ENCODE results near the gene HES5. TPM values are rescaled to one million over a fixed set of nuclear protein-coding genes. Genes with fewer than 3 reads are reported as not detected.

Gene HES5
- polyA plus RNA-seq, 1 donor from 2014 or later: 0.81 TPM

GRCh38 chr1:2514863-2515762 lies 14.9 kb downstream of the HES5 start:
- Histone ChIP-seq H3K36me3 (ENCODE audit: insufficient read depth, low read length) (no peaks in the 10 kb centered on the region), H3K4me3 (ENCODE audit: low read length) (no peak overlapping the region), H3K9me2 (ENCODE audit: insufficient read depth, low read length) (no peaks in the 10 kb centered on the region), H4K20me1 (ENCODE audit: insufficient read depth) (no peaks in the 10 kb centered on the region), H2AFZ (ENCODE audit: low read depth, low read length) (no peak overlapping the region), H3K27ac (ENCODE audit: low read length) (no peak overlapping the region), H3F3A (ENCODE audit: insufficient read depth, low read length, poor library complexity, severe bottlenecking) (no peaks in the 10 kb centered on the region), H3K9ac (ENCODE audit: low read length) (no peak overlapping the region), H3K27me3 (ENCODE audit: insufficient read depth, low read depth, low read length) (no peaks in the 10 kb centered on the region), H3K79me2 (replicated peaks; ENCODE audit: insufficient read depth, low read length) (no peaks in the 10 kb centered on the region), H3K4me2 (ENCODE audit: low read length) (no peak overlapping the region), H3K9me3 (ENCODE audit: low read length) (no peaks in the 10 kb centered on the region)
- TF ChIP-seq MXI1 (conservative IDR thresholded peaks at IDR 0.05; ENCODE audit: poor library complexity, severe bottlenecking) (no peak), REST (IDR thresholded peaks at IDR 0.05; ENCODE audit: borderline replicate concordance) (no peak), POLR2AphosphoS5 (IDR thresholded peaks at IDR 0.05) (no peak), TAF1 (IDR thresholded peaks at IDR 0.05; ENCODE audit: low read depth) (no peak), CTCF (IDR thresholded peaks at IDR 0.05; ENCODE audit: poor library complexity, severe bottlenecking) (no peak), SMC3 (conservative IDR thresholded peaks at IDR 0.05; ENCODE audit: poor library complexity) (no peak), EP300 (conservative IDR thresholded peaks at IDR 0.05; ENCODE audit: poor library complexity, severe bottlenecking) (no peak), RAD21 (conservative IDR thresholded peaks at IDR 0.05) (no peak), EZH2 (IDR thresholded peaks at IDR 0.05; ENCODE audit: borderline replicate concordance, insufficient read depth, low read length, poor library complexity, severe bottlenecking) (no peak)

GRCh38 chr1:2513939-2514652 lies 16.0 kb downstream of the HES5 start:
- Histone ChIP-seq H4K20me1 (ENCODE audit: insufficient read depth) (no peaks in the 10 kb centered on the region), H3K36me3 (ENCODE audit: insufficient read depth, low read length) (no peaks in the 10 kb centered on the region), H3K4me2 (ENCODE audit: low read length) (no peak overlapping the region), H3K9me2 (ENCODE audit: insufficient read depth, low read length) (no peaks in the 10 kb centered on the region), H3K27ac (ENCODE audit: low read length) (no peak overlapping the region), H2AFZ (ENCODE audit: low read depth, low read length) (no peak overlapping the region), H3K9ac (ENCODE audit: low read length) (no peak overlapping the region), H3K79me2 (replicated peaks; ENCODE audit: insufficient read depth, low read length) (no peaks in the 10 kb centered on the region), H3K27me3 (ENCODE audit: insufficient read depth, low read depth, low read length) (no peaks in the 10 kb centered on the region), H3F3A (ENCODE audit: insufficient read depth, low read length, poor library complexity, severe bottlenecking) (no peaks in the 10 kb centered on the region), H3K4me3 (ENCODE audit: low read length) (no peak overlapping the region), H3K9me3 (ENCODE audit: low read length) (no peaks in the 10 kb centered on the region)
- TF ChIP-seq REST (IDR thresholded peaks at IDR 0.05; ENCODE audit: borderline replicate concordance): no peak
- no peak for TF ChIP-seq POLR2AphosphoS5 (IDR thresholded peaks at IDR 0.05)
- no peak for TF ChIP-seq EZH2 (IDR thresholded peaks at IDR 0.05; ENCODE audit: borderline replicate concordance, insufficient read depth, low read length, poor library complexity, severe bottlenecking)
- no peak for TF ChIP-seq EP300 (conservative IDR thresholded peaks at IDR 0.05; ENCODE audit: poor library complexity, severe bottlenecking)
- no peak for TF ChIP-seq TAF1 (IDR thresholded peaks at IDR 0.05; ENCODE audit: low read depth)
